ENCODE results near the gene NOL3. TPM values are rescaled to one million over a fixed set of nuclear protein-coding genes. Genes with fewer than 3 reads are reported as not detected.

Gene NOL3
- total RNA-seq, 1 donor from 2014 or later, result 6.8 TPM

DNA sequence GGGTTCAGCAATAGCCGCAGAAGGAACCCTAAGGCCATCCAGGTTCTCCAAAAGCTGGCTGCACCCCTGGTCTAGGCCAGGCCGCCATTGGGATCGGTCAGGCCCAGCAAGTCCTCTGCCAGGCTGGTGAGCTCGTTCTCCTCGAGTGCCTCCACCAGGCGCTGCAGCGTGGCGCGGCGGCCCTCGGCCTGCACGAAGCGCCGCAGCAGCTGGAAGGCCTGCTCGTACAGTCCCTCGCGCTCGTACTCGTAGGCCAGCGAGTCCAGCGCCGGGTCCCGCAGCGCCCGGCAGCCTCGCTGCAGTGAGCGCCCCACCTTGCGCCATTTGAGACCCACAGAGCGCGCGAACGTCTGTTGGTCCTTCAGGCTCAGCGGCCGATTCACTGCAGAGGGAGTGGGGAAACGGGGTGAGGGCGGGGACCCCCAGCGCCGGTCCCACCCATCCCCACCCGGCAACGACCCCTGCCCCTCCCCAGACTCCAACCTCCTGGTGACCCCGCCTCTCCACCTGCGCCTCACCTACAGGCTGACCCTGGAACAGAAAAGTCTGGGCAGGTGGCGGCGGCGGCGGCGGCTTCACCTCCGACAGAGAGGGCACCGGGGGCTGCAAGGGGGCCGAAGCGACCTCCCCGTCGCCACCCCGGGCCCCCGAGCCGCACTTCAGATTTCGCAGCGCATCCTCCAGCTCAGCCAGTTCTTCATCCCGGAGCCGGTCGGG lies 15.6 kb upstream of the NOL3 start:
- DNase-seq (ENCODE audit: low read depth in 2 of 2), result no peak

DNA sequence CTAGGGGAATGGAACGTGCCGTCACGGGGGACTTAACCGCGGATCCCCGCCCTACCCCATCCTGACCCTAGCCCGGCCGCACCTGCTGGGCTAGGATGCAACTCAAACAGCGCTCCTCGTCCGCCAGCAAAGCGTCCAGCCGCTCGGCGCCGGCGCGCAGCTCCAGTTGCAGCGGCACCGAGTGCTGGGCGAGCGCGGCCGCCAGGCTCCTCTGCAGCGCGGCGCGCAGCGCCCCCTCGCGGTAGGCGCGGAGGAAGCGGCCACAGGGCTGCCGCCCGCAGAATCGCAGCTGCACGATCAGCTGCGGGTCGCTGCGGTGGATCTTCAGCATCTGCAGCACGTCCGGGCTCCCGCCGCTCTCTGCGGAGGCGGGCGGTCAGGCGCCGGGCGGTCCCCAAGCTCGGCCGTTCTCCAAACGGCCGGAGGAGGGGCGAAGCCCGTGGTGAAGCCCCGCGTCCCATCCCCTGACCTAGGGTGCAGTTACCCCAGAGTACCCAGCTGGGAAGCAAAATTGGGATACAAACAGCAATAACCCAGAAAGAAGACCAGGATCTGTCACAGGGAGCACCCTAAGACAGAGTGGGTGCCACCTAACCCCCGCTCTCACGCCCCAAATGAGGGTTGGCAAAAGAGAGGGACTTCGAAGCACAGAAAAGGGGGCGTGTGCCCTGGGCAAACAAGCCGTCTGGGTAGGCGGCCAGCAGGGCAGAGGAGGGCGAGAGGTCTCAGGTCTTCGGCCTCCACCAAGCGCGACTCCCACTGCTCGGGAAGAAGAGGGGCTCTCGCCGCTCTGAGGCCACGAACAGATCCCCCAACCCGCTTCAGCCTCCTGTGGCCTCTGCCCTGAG lies 14.8 kb upstream of the NOL3 start:
- DNase-seq (ENCODE audit: low read depth in 2 of 2), result peak; percentile 47 to 76

DNA sequence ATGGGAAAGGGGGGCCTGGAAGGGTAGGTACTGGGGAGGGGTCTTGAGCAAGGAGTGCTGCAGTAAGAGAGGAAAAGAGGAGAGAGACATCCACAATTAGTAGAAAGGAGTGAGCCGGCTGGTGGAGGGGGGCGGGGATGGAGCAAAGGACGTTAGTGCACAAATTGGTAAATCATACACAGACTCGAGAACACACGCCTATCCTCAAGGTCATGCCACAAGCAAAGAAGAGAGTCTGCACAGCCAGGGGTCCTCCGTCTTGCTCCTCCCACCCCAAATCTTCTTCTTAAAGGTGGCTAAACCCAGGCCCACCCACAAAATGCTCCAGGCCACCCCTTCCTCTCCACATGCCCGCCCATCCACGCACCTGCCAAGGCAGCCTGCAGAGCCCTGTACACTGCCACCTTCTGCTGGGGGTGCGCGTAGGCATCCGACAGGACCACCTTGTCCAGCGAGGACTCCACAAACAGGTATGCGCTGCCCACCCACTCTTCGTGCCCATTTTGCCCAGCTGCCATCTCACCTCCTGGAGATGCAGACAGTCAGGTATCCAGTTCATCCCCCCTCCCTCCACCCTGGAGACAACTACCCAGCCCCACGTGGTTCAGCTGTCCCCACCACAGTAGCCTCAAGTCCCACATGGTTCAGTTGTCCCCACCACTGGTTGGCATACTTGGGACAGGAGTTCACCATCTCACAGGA lies 14.0 kb upstream of the NOL3 start:
- no peak for DNase-seq (ENCODE audit: low read depth in 2 of 2)

DNA sequence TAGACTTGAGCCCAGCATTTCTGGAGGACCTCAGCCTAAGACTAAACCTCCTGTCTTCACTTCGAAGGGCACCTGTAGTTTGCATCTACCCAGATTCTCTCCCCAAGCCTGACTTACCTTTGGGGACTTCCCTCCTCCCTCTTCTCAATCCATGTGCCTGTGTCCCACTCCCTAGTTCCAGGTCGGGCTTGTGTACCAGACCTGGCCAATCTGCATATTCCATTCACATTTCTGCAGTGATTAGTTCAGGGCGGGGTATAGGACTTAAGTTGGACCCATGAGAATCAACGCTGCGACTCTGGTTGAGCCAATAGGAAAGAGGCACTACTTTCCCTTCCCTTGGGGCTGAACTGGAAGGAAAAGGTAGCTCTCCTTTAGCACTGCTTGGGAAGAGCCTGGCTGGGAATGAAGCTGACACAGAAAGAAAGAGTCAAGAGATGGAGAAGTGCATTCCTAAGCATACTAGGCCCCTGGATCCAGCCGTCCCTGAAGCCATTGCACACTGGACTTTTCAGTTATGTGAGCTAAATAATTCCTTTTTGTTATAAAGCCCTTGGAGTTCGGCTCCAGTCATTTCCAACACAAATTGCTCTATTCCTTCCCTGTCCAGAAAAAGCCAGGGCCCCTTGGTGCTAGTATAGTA lies 13.1 kb upstream of the NOL3 start:
- DNase-seq (ENCODE audit: low read depth in 2 of 2), result no peak

DNA sequence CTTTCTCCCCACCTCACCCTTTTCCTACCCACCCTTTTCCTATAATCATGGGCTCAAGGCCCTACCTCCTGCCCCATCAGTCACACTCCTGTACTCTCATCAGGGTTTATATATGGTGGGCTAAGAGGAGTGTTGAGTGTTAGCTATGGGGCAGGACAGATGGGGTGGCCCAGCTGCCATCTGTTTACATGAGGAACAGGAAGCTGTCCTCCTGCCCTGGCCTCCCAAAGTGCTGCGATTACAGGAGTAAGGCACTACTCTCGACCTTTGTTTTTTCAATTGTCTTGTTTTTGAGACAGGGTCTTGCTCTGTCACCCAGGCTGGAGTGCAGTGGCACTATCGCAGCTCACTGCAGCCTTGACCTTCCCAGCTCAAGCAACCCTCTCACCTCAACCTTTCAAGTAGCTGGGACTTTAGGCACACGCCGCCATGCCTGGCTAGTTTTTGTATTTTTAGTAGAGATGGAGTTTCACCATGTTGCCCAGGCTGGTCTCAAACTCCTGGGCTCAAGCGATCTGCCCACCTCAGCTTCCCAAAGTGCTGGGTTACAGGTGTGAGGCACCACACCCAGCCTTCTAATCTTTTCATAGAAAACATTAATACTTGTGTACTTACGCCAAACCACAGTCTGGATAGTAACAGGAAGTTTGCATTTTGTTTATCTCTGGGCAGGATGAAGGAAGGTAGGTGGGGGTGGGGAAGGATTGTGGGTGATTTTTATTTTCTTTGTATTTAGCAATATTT lies 12.3 kb upstream of the NOL3 start:
- DNase-seq (ENCODE audit: low read depth in 2 of 2), result no peak

DNA sequence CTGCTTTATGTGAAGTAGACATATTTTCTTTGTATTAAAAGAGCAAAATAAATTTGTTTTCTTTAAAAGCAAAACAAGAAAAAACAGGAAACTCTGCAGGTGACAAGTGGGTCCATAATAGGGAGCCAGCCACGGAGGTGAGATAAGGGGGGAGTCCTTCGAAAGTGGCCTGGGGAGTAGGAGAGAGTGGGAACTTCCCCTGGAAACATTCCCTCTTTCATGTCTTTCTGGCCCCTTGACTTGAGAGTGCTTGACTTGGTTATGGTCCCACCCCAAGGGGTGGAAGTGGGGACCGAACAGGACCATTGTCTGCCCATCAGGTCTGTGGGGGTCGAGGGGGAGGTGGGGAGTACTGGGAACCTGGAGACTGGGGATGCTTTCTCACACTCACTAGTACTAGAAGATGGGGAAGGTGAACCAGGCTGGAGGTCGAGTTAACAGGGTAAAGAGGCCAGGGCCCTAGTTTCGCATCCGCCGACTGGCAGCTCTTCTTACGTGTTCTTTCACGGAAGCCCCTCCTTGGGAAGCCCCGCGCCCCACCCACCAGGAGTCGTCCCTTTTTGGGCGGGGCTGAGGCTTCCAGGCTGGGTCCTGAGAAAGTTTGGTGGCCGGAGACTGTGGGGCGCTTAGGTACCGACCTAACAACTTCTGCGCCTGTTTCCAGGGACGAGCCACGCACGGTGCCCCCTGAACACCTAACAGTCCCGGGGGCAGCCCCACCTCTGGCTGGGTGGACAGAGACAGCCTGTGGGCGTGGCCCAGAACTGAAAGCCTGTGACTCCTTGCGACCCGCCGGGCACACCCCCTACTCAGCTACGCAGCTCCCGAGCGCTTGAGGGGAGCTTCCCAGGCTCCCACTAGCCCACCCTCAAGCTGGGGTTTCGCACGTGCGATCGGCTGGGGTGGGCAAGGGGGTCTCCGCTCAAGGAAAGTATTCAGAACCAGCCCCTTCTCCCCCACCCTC lies 11.4 kb upstream of the NOL3 start:
- peak in 1 of 2 donors; percentile 46 for DNase-seq (ENCODE audit: low read depth in 2 of 2)

DNA sequence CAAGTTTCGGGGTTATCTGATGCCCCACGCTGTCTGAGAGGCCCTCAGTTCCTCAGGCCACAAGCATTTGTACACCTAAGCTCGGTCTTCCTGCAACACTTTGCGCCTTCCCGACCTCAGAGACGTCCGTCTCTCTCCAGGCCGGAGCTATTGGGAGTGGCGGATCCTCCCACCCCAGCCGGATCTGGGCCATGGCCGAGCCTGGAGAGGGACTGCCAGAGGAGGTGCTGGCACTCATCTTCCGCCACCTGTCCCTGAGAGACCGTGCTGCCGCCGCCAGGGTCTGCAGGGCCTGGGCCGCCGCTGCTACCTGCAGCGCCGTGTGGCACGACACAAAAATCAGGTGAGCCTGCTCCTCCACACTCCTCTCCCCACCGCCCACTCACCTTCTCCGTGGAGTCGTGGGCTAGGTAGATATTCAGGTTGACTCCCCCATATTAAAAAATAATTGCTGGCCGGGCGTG lies 8.7 kb upstream of the NOL3 start:
- no peak for DNase-seq (ENCODE audit: low read depth in 2 of 2)

DNA sequence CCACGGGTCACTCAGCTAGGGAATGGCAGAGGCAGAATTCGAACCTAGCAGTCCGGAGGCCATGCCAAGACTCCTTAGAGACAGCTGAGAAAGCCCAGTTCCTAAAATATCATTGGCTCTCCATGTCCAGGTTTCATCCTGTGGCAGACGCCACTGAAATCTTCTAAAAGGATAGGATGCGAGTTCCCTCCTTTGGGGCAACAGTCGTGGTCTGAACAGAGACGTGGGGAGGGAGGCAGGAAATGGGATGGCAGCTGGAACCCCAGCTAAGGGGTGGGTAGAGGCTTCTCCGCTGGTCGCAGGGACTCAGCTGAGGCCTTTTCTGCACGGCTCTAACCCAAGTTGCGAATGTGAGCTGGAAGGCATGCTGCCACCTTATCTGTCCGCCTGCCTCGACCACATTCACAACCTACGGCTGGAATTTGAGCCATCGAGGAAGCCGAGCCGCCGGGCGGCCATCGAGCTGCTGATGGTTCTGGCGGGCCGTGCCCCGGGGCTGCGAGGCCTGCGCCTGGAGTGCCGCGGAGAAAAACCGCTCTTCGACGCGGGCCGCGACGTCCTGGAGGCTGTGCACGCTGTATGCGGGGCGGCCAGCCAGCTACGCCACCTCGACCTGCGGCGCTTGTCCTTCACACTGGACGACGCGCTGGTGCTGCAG lies 7.7 kb upstream of the NOL3 start:
- DNase-seq (ENCODE audit: low read depth in 2 of 2), result no peak

DNA sequence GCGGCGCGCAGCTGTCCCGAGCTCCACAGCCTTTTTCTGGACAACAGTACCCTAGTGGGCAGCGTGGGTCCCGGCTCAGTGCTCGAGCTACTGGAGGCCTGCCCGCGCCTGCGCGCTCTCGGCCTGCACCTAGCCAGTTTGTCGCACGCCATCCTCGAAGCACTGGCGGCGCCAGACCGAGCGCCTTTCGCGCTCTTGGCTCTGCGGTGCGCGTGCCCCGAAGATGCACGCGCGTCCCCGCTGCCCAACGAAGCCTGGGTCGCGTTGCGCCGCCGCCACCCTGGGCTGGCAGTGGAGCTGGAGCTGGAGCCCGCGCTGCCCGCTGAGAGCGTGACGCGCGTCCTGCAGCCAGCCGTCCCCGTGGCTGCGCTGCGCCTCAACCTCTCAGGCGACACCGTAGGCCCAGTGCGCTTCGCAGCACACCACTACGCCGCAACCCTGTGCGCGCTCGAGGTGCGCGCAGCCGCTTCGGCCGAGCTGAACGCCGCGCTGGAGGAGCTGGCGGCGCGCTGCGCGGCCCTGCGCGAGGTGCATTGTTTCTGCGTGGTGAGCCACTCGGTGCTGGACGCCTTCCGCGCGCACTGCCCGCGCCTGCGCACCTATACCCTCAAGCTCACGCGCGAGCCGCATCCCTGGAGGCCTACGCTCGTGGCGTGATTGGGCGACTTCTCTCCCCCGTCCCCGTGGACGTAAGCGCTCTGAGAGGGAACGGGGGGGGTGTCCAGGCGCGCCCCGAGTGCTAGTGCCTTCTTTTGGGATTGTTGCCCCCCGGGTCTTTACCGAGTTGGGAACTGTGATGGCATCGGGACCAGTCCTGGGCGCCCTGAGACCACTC lies 7.0 kb upstream of the NOL3 start:
- peak; percentile 38 to 72 for DNase-seq (ENCODE audit: low read depth in 2 of 2)

DNA sequence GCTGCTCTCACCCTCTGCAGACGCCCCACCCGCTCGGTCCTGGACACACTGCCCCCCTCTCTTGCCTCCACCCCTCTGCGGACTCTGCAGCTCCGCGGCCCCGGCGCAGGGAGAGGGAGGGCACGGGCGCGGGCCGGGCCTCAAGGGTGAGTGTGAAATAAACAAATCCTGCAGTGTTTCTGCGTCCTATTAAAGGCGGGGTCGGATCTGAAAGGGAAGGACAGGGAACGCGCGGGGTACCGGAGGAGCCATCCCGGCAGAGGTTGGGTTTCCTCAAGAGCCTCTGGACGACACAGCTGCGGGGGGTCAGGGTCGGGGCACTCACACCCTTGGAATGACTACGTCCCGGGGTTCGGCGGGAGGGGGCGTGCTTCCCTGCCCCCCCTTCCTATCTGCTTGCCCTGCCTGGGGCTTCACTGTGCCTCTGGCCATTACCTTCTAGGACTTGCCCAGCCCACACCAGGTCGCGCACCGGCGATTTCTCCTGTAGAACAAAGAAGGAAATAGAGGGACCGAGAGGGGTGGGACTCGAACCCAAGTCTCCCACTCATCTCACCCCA lies 6.3 kb upstream of the NOL3 start:
- no peak for DNase-seq (ENCODE audit: low read depth in 2 of 2)

DNA sequence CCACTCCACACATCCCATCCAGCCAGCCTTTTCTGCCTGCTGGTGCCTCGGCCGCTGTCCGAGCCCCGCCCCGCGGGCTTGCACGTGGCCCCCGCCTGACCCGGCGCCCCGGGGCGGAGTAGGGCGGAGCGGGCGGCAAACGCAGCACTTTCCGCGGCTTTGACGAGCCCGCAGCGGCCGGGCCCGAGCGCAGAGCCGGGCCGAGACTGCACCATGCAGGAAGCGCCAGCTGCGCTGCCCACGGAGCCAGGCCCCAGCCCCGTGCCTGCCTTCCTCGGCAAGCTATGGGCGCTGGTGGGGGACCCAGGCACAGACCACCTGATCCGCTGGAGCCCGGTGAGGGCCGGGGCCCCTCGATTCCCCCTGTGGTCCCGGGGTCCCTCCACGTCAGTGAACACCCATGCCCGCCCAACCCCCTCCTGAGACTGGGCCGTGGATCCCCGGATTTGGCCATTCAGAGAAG lies 5.7 kb upstream of the NOL3 start, which contains the start of gene HSF4:
HSF4 (plus strand) TSS at position 147 of the 463 bp plus-strand sequence; CDS start at position 214, 67 bp downstream.
- no peak for DNase-seq (ENCODE audit: low read depth in 2 of 2)

DNA sequence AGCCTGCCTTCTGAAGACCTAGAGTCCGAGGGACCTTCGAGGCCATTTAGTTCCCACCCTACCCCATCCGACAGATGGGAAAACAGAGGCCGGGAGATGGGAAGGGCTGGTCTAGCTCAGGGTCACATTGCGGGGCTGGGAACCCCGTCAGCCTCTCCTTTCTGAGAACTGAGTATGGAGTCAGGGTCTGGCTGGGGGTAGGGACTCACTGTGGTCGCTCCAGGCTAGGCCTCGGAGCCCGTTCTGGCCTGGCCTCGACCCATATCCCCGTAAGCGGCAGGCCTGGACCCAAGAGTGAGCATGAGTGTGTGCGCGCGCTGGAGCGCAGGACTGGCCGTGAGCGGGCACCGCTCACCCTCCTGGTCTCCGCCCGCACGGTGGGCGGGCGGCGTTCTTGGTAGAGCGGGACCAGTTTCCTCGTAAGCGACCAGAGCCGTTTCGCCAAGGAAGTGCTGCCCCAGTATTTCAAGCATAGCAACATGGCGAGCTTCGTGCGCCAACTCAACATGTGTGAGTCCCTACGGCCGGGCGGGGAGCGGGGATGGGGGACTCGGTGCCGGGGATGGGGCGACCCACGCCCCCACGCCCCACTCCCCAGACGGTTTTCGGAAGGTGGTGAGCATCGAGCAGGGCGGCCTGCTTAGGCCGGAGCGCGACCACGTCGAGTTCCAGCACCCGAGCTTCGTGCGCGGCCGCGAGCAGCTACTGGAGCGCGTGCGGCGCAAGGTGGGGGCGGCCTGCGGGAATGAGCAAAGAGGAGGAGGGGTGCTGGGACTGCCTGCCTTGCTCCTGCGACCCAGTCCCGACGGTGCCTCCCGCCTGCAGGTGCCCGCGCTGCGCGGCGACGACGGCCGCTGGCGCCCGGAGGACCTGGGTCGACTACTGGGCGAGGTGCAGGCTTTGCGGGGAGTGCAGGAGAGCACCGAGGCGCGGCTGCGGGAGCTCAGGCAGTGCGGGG lies 4.9 kb upstream of the NOL3 start:
- DNase-seq (ENCODE audit: low read depth in 2 of 2), result no peak

DNA sequence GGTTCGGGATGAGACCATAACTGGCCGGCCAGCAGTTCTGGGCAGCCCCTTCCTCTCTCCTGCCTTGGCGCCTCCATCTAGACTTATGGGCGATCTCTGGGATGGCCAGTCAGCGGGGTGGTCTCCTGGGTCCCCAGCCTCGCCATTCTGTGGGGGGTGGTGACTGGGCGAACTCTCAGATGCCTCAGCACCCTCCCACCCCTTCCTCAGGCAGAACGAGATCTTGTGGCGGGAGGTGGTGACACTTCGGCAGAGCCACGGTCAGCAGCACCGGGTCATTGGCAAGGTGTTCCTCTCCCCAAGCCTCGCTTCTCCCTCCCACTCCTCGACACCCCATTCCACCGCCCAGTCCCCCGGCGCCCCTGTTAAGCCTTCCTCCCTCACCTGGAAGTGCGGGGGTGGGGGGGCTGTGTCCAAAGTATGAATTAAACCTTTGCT lies 4.2 kb upstream of the NOL3 start:
- no peak for DNase-seq (ENCODE audit: low read depth in 2 of 2)

DNA sequence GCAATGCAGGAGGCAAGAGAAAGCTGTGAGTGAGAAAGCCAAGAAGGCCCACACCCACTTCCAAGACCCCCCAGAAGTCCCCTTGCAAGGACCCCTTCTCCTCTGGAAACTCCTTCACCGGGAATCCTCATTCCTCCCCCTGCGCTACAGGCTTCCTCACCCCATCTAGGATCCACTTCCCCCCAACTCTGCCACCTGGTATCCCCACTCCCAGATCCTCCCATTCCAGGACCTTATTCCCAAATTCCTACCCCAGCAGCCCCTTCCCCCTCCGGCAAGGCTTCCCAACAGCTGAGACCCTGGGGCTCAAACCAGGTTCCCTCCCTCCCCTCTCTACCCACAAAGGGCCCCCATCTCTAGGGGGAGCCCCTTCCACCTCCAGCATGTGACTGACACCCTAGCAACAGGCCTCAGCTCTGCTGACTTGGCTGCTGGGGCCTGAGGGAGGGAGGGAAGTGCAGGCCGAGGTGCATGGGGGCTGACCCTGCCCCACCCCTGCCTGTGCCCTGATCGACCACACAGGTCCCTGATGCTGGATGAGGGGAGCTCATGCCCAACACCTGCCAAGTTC lies 3.7 kb upstream of the NOL3 start:
- DNase-seq (ENCODE audit: low read depth in 2 of 2), result no peak

DNA sequence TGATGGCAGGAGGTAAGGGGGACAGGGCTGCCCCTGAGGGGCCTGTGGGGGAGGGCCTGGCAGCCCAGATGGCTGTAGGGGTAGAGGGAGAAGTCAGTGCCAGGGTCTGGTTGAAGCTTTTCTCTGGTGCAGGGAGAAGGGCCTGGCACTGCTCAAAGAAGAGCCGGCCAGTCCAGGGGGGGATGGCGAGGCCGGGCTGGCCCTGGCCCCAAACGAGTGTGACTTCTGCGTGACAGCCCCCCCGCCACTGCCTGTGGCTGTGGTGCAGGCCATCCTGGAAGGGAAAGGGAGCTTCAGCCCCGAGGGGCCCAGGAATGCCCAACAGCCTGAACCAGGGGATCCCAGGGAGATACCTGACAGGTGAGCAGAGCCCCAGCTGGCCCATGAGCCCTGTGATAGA lies 2.8 kb upstream of the NOL3 start:
- no peak for DNase-seq (ENCODE audit: low read depth in 2 of 2)

DNA sequence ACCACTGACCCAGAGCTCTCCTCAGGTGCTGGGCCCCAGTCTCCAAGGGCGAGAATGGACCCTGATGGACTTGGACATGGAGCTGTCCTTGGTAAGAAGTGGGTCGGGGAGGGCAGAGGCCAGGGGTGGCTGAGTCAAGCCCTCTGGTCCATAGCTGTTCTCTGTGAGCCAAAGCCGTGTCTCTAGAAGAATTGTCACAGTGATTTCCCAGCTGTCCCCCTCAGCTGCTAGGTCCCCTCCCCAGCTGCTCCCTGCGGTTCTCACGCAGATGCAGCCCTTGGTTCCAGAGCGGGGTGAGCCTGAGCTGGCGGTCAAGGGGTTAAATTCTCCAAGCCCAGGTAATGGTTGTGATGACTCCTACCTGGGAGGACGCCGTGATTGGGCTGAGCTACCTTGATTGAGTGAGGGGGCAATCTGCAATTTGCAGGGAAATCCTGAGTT lies 1.3 kb upstream of the NOL3 start:
- DNase-seq (ENCODE audit: low read depth in 2 of 2), result no peak

All from dermis microvascular lymphatic vessel endothelial cell (primary cell).